Measurements from ENCODE around the gene SRPK3.

Gene SRPK3

DNA sequence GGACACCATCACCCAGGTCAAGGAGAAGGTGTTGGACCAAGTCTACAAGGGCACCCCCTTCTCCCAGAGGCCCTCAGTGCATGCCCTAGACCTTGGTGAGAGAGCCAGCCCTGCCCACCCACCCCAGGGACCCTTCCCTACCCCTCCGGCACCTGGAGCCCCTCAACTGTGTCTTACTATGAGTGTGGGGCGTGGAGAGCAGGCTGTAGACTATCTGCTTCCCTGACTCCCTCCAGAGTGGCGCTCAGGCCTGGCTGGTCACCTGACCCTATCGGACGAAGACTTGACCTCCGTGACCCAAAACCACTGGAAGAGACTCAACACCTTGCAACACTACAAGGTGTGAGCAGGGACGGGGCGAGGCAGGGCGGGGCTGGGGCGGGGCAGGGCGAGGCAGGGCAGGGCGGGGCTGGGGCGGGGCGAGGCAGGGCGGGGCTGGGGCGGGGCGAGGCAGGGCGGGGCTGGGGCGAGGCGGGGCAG lies 4.7 kb upstream of the SRPK3 start:
- TF ChIP-seq, protein P1, sequence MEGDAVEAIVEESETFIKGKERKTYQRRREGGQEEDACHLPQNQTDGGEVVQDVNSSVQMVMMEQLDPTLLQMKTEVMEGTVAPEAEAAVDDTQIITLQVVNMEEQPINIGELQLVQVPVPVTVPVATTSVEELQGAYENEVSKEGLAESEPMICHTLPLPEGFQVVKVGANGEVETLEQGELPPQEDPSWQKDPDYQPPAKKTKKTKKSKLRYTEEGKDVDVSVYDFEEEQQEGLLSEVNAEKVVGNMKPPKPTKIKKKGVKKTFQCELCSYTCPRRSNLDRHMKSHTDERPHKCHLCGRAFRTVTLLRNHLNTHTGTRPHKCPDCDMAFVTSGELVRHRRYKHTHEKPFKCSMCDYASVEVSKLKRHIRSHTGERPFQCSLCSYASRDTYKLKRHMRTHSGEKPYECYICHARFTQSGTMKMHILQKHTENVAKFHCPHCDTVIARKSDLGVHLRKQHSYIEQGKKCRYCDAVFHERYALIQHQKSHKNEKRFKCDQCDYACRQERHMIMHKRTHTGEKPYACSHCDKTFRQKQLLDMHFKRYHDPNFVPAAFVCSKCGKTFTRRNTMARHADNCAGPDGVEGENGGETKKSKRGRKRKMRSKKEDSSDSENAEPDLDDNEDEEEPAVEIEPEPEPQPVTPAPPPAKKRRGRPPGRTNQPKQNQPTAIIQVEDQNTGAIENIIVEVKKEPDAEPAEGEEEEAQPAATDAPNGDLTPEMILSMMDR (IDR thresholded peaks at IDR 0.05; ENCODE audit: low read depth, low read length, missing control alignments) = no peak
- in situ Hi-C loops (cut with HindIII; ENCODE audit: low sequenced_read_pairs) = no loop called here
- DNase-seq (ENCODE audit: low read depth) = no peak
- no peak overlapping the region for H3K4me3 ChIP-seq (ENCODE audit: low read depth, low read length)

DNA sequence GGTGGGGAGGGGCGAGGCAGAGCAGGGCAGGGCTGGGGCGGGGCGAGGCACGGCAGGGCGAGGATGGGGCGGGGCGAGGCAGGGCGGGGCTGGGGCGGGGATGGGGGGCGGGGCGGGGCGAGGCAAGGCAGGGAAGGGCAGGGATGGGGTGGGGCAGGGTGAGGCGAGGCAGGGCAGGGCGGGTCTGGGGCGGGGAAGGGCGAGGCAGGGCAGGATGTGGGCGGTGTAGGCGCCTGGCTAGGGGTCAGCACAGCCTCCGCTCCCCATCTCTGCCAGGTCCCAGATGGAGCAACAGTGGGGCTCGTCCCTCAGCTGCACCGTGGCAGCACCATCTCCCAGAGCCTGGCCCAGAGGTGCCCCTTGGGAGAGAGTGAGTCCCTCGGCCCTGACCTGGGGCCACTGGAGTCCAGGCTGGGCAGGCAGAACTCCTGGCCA lies 4.2 kb upstream of the SRPK3 start:
- in situ Hi-C loops (cut with HindIII; ENCODE audit: low sequenced_read_pairs) = no loop called here
- TF ChIP-seq, protein P1 (IDR thresholded peaks at IDR 0.05; ENCODE audit: low read depth, low read length, missing control alignments) = no peak
- no peak overlapping the region for H3K4me3 ChIP-seq (ENCODE audit: low read depth, low read length)
- DNase-seq (ENCODE audit: low read depth) = no peak

DNA sequence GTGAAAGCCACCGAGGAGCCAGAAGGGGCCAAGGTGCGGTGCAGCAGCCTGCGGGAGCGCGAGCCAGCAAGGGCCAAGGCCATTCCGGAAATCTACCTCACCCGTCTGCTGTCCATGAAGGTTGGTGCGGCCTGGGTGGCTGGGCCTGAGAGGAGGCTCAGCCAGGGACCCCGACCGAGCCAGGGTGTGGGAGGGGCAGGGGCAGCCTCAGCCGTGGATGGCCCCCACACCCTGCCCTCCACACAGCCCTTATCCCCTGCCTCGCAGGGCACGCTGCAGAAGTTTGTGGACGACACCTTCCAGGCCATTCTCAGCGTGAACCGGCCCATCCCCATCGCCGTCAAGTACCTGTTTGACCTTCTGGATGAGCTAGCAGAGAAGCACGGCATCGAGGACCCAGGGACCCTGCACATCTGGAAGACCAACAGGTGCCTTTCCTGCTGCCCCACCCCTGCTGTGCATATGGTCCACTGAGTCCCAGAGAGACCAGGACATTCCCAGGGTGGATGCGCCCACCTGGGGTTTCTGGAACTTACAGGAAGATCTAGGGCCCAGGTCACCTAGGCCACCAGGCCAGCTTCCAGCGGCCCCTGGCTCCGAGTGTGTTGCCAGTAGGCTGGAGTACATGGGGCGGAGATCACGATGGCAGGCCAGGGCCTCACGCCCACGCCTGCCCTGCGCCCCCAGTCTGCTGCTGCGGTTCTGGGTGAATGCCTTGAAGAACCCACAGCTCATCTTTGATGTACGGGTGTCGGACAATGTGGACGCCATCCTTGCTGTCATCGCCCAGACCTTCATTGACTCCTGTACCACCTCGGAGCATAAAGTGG lies 3.4 kb upstream of the SRPK3 start:
- in situ Hi-C loops (cut with HindIII; ENCODE audit: low sequenced_read_pairs) = no loop called here
- H3K4me3 ChIP-seq (ENCODE audit: low read depth, low read length) = no peak overlapping the region
- no peak for DNase-seq (ENCODE audit: low read depth)
- TF ChIP-seq, protein P1 (IDR thresholded peaks at IDR 0.05; ENCODE audit: low read depth, low read length, missing control alignments) = no peak

DNA sequence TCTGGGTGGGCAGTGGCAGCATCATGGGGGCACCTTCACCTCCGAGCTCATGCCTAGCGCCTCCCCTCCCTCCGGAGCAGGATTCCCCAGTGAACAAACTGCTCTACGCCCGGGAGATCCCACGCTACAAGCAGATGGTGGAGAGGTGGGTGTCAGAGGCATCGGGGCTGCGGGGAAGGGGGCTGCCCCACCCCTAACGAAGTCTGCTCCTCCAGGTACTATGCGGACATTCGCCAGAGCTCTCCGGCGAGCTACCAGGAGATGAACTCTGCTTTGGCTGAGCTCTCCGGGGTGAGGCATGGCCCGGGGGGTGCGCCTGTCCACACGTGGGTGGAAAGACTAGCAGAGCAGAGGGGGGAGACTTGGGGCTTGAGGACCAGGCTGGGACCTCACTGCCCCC lies 2.7 kb upstream of the SRPK3 start:
- H3K4me3 ChIP-seq (ENCODE audit: low read depth, low read length) = no peak overlapping the region
- no peak for DNase-seq (ENCODE audit: low read depth)
- in situ Hi-C loops (cut with HindIII; ENCODE audit: low sequenced_read_pairs) = no loop called here
- TF ChIP-seq, protein P1 (IDR thresholded peaks at IDR 0.05; ENCODE audit: low read depth, low read length, missing control alignments) = no peak

DNA sequence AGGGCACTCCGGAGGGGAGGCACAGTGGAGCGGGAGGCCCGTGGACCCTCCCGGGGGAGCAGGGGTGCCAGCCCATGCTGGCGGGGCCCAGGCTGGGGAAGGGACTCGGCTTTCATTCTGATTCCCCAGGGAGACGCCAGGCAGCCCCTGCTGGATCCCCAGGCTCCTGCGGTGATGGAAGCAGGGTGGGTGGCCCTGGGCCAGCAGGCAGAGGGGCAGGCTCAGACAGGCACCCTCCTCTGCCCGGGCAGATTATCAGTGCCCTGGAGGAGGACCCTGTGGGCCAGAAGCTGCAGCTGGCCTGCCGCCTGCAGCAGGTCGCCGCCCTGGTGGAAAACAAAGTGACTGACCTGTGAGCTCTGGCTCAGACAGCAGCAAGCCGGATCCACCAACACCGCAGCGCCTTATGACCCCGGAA lies 2.1 kb upstream of the SRPK3 start:
- DNase-seq (ENCODE audit: low read depth) = no peak
- H3K4me3 ChIP-seq (ENCODE audit: low read depth, low read length) = no peak overlapping the region
- in situ Hi-C loops (cut with HindIII; ENCODE audit: low sequenced_read_pairs) = no loop called here
- TF ChIP-seq, protein P1 (IDR thresholded peaks at IDR 0.05; ENCODE audit: low read depth, low read length, missing control alignments) = no peak

DNA sequence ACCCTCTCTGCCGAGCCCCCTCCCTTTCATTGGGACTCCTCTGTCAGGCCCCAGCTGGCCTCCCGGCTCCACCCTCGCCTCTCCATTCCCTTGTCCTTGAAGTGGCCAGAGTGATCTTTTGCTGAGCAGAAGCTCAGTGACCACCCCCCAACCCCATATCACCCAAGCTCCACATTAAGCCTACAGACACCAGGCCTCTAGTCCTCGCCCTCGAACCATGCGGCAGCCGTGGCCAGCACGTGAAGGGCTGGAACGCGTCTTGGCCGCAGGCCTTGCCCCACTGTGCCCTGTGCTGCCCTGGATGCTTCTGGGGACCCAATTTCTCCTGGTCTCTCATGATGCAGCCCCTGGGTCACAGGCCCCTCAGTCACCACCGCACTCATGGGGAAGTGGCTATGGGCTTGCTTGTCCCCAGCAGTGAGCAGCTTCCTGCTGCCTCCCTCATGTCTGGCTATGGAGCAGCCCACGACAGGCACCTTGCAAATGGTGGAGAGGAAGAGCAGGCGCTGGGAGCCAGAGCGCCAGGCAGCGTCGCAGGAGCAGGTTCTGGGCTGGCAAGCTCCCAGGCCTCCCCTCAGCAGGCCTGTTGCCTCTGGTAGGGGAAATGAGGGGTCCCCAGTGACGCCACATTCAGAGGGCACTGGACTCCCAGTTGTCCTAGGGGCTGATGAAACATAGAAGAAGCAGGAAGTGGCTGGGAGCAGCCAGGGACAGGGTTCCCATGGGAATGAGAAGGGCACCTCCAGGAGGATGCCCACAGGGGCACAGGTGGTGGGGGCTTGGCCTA lies 757 bp upstream of the SRPK3 start:
- TF ChIP-seq, protein P1 (IDR thresholded peaks at IDR 0.05; ENCODE audit: low read depth, low read length, missing control alignments) = no peak
- H3K4me3 ChIP-seq (ENCODE audit: low read depth, low read length) = no peak overlapping the region
- in situ Hi-C loops (cut with HindIII; ENCODE audit: low sequenced_read_pairs) = no loop called here
- no peak for DNase-seq (ENCODE audit: low read depth)

Data from astrocyte of the cerebellum (primary cell).